Measurements from ENCODE around the gene PHB1. TPM values are rescaled to one million over a fixed set of nuclear protein-coding genes. Genes with fewer than 3 reads are reported as not detected.

The PHB1 gene
- total RNA-seq, 1 donor from 2014 or later, result 136 TPM

- H3K27me3 Mint-ChIP-seq (ENCODE audit: low read depth), result peaks cover 38% of the 10 kb centered on the region
- DNase-seq (ENCODE audit: low spot score in 2 of 2, unreplicated experiment in 2 of 2), result no peak
- no peak for TF ChIP-seq CTCF (IDR thresholded peaks at IDR 0.05; ENCODE audit: unreplicated experiment)
- no peaks in the 10 kb centered on the region for H3K4me1 Mint-ChIP-seq
- no peak overlapping the region for H3K27ac Mint-ChIP-seq
- H3K4me3 Mint-ChIP-seq, result no peak overlapping the region
- H3K9me3 Mint-ChIP-seq, result no peaks in the 10 kb centered on the region
- no peaks in the 10 kb centered on the region for H3K36me3 Mint-ChIP-seq
Measured at GRCh38 chr17:49379926-49380325, 34.8 kb downstream of the PHB1 start.

- DNase-seq (ENCODE audit: low spot score in 2 of 2, unreplicated experiment in 2 of 2), result no peak
- TF ChIP-seq CTCF (IDR thresholded peaks at IDR 0.05; ENCODE audit: unreplicated experiment), result no peak
- Mint-ChIP-seq H3K4me3 (no peak overlapping the region), H3K9me3 (no peaks in the 10 kb centered on the region), H3K4me1 (no peaks in the 10 kb centered on the region), H3K27ac (no peak overlapping the region), H3K27me3 (ENCODE audit: low read depth) (peaks cover 34% of the 10 kb centered on the region), H3K36me3 (no peaks in the 10 kb centered on the region)
Measured at GRCh38 chr17:49378311-49378710, 36.4 kb downstream of the PHB1 start.

- no peaks in the 10 kb centered on the region for H3K36me3 Mint-ChIP-seq
- no peak overlapping the region for H3K4me3 Mint-ChIP-seq
- H3K9me3 Mint-ChIP-seq, result no peaks in the 10 kb centered on the region
- peaks cover 8% of the 10 kb centered on the region for H3K4me1 Mint-ChIP-seq
- no peak for TF ChIP-seq CTCF (IDR thresholded peaks at IDR 0.05; ENCODE audit: unreplicated experiment)
- H3K27me3 Mint-ChIP-seq (ENCODE audit: low read depth), result peaks cover 14% of the 10 kb centered on the region
- no peak for DNase-seq (ENCODE audit: low spot score in 2 of 2, unreplicated experiment in 2 of 2)
- H3K27ac Mint-ChIP-seq, result no peak overlapping the region
Measured at GRCh38 chr17:49375544-49375943, 39.1 kb downstream of the PHB1 start.

- Mint-ChIP-seq H3K27me3 (ENCODE audit: low read depth) (peaks cover 2% of the 10 kb centered on the region), H3K36me3 (no peaks in the 10 kb centered on the region), H3K4me3 (no peak overlapping the region), H3K9me3 (no peaks in the 10 kb centered on the region), H3K4me1 (peaks cover 13% of the 10 kb centered on the region), H3K27ac (no peak overlapping the region)
- no peak for DNase-seq (ENCODE audit: low spot score in 2 of 2, unreplicated experiment in 2 of 2)
- no peak for TF ChIP-seq CTCF (IDR thresholded peaks at IDR 0.05; ENCODE audit: unreplicated experiment)
Measured at GRCh38 chr17:49373115-49373514, 41.6 kb downstream of the PHB1 start.

GRCh38 chr17:49372425-49372824, 42.3 kb downstream of the PHB1 start:
- H3K4me3 Mint-ChIP-seq, result no peak overlapping the region

More at GRCh38 chr17:49372425-49372824, 42.3 kb downstream of the PHB1 start:
- Mint-ChIP-seq H3K4me1 (peaks cover 13% of the 10 kb centered on the region), H3K27ac (no peak overlapping the region), H3K27me3 (ENCODE audit: low read depth) (peaks cover 2% of the 10 kb centered on the region), H3K9me3 (no peaks in the 10 kb centered on the region), H3K36me3 (no peaks in the 10 kb centered on the region)
- DNase-seq (ENCODE audit: low spot score in 2 of 2, unreplicated experiment in 2 of 2), result no peak
- no peak for TF ChIP-seq CTCF (IDR thresholded peaks at IDR 0.05; ENCODE audit: unreplicated experiment)

All from mesothelial cell of epicardium (in vitro differentiated cells).